Uterus (tissue), 4 donors: ENCODE results near the gene RNU4-1. TPM values are rescaled to one million over a fixed set of nuclear protein-coding genes. Genes with fewer than 3 reads are reported as not detected.

ENCODE experiments used
- DNase-seq, 2 donors: peaks; one replicate each; pipeline ENCODE4 v3.0.0-alpha.2; 2019 to 2020
- H3K27ac ChIP-seq, 2 donors: fragments of 200-600 bp; sonication (generic); 1 replicate in 1 of 2; 2 replicates in 1 of 2; pipeline ENCODE4 v1.5.1; 2016 to 2018
- H3K27me3 ChIP-seq, 2 donors: fragments of 200-600 bp; sonication (generic); one replicate each; pipeline ENCODE4 v1.5.1; 2018 to 2019; ENCODE audit warnings: control low read depth in 1 of 2
- H3K36me3 ChIP-seq, 2 donors: fragments of 200-600 bp; sonication (generic); one replicate each; pipeline ENCODE4 v1.5.1; 2019; ENCODE audit warnings: control low read depth in 1 of 2
- H3K4me1 ChIP-seq, 2 donors: fragments of 200-600 bp; sonication (generic); one replicate each; pipeline ENCODE4 v1.5.1; 2018 to 2019; ENCODE audit warnings: control low read depth in 1 of 2
- H3K4me3 ChIP-seq, 2 donors: fragments of 200-600 bp; sonication (generic); 1 replicate in 1 of 2; 2 replicates in 1 of 2; pipeline ENCODE4 v1.5.1; 2018 to 2019; ENCODE audit warnings: mild to moderate bottlenecking in 1 of 2
- H3K9me3 ChIP-seq, 2 donors: fragments of 200-600 bp; sonication (generic); one replicate each; pipeline ENCODE4 v1.5.1; 2019; ENCODE audit warnings: control low read depth in 1 of 2
- POLR2A ChIP-seq, 2 donors: fragments of 450-650 bp; IDR thresholded peaks; one replicate each; pipeline ENCODE4 v1.6.1; 2016; ENCODE audit warnings: antibody characterized with exemption in 2 of 2, mild to moderate bottlenecking in 1 of 2, moderate library complexity in 1 of 2
- intact Hi-C: fragments of 100-400 bp; cut with DNase I; formaldehyde crosslinking; loops from one replicate; pipeline ENCODE4 v1.15.1; 2023; ENCODE audit warnings: low total_unique reads
- total RNA-seq, 4 donors: library from RNA; depleted of rRNA in 3 of 4; stranded (reverse); fragments of >200 nt in 3 of 4; gene quantifications; one replicate each; pipeline versions ENCODE4 v1.1.0 to v1.2.4, GENCODE V29; 2014 to 2023
- TF ChIP-seq, protein P1 (sequence below), 4 experiments: fragments of 200-600 bp in 2 of 4; fragments of 450-650 bp in 2 of 4; sonication (generic) in 2 of 4; IDR thresholded peaks; one replicate each; pipeline ENCODE4 v1.5.1; 2016 to 2019; ENCODE audit warnings: antibody characterized with exemption in 4 of 4, mild to moderate bottlenecking in 2 of 4, moderate library complexity in 1 of 4
- donor health status: DM: yes; HTN: yes; CAD: no.

RNU4-1 gene
- total RNA-seq, 4 donors from 2014 or later = under 0.01 to 2,308 (median under 0.01) TPM

DNA sequence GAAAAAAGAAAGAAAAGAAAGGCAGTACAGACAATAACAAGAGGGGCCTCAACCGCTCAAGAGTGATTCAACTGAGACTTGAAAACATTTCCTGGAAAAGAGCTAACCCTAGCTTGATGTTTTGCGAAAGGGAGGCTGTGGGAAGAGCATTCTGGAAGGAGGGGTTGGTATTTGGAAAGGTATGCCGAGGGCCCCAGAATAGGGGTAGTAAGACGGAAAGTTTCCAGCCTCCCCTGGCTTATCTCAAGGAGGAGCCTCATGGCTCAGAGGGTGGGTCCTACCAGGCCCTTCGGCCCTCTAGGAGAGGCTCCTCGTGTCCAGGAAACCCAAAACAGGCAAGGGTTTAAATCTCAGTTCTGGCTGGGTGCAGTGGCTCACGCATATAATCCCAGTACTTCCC lies 9.7 kb downstream of the RNU4-1 start:
- H3K9me3 ChIP-seq = no peaks in the 10 kb centered on the region
- H3K27ac ChIP-seq = no peak overlapping the region
- TF ChIP-seq, protein P1, sequence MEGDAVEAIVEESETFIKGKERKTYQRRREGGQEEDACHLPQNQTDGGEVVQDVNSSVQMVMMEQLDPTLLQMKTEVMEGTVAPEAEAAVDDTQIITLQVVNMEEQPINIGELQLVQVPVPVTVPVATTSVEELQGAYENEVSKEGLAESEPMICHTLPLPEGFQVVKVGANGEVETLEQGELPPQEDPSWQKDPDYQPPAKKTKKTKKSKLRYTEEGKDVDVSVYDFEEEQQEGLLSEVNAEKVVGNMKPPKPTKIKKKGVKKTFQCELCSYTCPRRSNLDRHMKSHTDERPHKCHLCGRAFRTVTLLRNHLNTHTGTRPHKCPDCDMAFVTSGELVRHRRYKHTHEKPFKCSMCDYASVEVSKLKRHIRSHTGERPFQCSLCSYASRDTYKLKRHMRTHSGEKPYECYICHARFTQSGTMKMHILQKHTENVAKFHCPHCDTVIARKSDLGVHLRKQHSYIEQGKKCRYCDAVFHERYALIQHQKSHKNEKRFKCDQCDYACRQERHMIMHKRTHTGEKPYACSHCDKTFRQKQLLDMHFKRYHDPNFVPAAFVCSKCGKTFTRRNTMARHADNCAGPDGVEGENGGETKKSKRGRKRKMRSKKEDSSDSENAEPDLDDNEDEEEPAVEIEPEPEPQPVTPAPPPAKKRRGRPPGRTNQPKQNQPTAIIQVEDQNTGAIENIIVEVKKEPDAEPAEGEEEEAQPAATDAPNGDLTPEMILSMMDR (IDR thresholded peaks at IDR 0.05) = no peak
- no peak for TF ChIP-seq POLR2A (IDR thresholded peaks at IDR 0.05)
- no peak overlapping the region for H3K4me3 ChIP-seq
- intact Hi-C loops = no loop called here
- no peaks in the 10 kb centered on the region for H3K27me3 ChIP-seq
- H3K4me1 ChIP-seq = no peaks in the 10 kb centered on the region
- DNase-seq = no peak
- no peaks in the 10 kb centered on the region for H3K36me3 ChIP-seq

DNA sequence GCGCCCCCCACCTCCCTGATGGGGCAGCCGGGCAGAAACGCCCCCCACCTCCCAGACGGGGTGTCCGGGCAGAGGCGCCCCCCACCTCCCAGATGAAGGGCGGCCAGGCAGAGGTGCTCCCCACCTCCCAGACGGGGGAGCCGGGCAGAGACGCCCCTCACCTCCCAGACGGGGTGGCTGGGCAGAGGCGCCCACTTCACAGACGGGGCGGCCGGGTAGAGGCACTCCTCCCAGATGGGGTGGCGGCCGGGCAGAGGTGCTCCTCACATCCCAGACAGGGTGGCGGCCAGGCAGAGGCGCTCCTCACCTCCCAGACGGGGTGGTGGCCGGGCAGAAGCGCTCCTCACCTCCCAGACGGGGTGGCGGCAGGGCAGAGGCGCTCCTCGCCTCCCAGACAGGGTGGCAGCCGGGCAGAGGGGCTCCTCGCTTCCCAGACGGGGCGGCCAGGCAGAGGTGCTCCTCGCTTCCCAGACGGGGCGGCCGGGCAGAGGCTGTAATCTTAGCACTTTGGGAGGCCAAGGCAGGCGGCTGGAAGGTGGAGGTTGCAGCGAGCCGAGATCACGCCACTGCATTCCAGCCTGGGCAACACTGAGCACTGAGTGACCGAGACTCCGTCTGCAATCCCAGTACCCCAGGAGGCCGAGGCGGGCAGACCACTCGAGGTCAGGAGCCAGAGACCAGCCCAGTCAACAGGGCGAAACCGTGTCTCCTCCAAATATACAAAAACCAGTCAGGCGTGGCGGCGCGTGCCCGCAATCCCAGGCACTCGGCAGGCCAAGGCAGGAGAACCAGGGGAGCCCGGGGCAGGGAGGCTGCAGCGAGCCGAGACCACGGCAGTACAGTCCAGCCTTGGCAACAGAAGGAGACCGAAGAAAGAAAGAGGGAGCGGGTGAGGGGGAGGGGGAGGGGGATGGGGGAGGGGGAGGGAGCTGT lies 14.6 kb downstream of the RNU4-1 start:
- Histone ChIP-seq H3K9me3 (no peaks in the 10 kb centered on the region), H3K27ac (no peak overlapping the region), H3K36me3 (no peaks in the 10 kb centered on the region), H3K4me1 (no peaks in the 10 kb centered on the region), H3K4me3 (no peak overlapping the region), H3K27me3 (no peaks in the 10 kb centered on the region)
- DNase-seq = no peak
- intact Hi-C loops = no loop called here
- TF ChIP-seq, protein P1 (IDR thresholded peaks at IDR 0.05) = no peak
- no peak for TF ChIP-seq POLR2A (IDR thresholded peaks at IDR 0.05)

DNA sequence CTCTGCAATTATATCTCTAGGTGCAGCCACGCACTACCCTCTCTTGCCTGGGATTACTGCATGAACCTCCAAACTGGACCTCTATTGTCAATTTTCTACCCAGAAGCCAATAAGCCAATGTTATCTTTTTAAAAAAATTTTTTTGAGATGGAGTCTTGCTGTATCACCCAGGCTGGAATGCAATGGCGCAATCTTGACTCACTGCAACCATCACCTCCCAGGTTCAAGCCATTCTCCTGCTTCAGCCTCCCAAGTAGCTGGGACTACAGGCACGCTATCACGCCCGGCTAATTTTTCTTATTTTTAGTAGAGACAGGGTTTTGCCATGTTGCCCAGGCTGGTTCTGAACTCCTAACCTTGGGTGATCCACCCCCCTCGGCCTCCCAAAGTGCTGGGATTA lies 16.3 kb downstream of the RNU4-1 start:
- intact Hi-C loops = no loop called here
- Histone ChIP-seq H3K9me3 (no peaks in the 10 kb centered on the region), H3K27ac (no peak overlapping the region), H3K4me3 (no peak overlapping the region), H3K4me1 (no peaks in the 10 kb centered on the region), H3K27me3 (no peaks in the 10 kb centered on the region), H3K36me3 (no peaks in the 10 kb centered on the region)
- no peak for DNase-seq
- TF ChIP-seq, protein P1 (IDR thresholded peaks at IDR 0.05) = no peak
- no peak for TF ChIP-seq POLR2A (IDR thresholded peaks at IDR 0.05)

DNA sequence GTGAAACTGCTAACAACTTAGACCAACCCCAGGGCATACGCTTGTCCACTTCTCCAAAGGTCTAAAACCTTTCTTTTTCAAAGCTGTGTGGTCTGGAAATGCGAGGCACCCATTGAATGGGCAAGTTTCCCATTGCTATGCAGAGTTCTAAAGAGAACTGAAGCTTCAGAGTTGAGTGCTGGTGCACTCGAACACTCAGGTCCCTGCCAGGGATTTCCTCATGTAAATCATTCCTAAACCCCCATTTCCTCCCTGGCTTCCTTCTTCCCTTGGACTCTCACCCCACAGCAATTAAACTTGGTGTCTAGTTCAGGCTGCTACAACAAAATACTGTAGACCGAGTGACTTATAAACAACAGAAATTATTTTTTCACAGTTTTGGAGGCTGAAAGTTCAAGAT lies 25.3 kb downstream of the RNU4-1 start:
- no peak overlapping the region for H3K27ac ChIP-seq
- TF ChIP-seq POLR2A (IDR thresholded peaks at IDR 0.05) = no peak
- TF ChIP-seq, protein P1 (IDR thresholded peaks at IDR 0.05) = no peak
- intact Hi-C loops = no loop called here

DNA sequence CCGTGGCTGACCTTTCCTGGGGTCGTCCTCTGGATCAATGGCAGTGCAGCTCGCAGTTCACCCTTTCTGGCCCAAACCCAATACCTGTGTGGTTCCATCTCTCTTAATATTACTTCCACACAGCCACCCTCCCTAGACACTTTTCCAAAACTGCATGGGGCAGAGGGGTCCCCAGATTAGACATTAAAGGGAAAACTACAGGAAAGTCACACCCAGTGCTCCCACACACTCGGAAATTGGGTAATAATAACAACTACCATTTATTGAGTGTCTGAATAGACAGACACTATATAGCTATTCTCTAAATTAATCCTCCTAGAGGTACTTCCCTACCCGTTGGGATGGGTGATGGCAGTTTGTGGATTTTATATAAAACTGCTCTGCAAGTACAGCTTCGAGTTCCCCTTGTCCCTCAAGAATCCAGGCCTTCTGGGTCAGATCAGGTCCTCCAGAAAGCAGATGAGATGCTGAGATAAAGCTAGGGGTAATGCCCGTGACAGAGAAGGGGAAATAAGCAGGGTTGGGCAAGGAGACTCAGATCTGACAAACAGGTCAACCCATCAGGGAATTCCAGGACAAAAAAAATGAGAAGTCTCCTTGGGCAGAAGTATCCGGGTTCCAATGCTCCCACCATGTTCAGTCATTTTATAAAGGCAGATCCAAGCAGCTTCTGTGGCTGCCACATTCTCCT lies 26.7 kb downstream of the RNU4-1 start:
- intact Hi-C loops = no loop called here
- Histone ChIP-seq H3K27me3 (no peaks in the 10 kb centered on the region), H3K4me3 (no peak overlapping the region), H3K4me1 (no peaks in the 10 kb centered on the region), H3K27ac (peak overlapping the region; percentile 3 to 29), H3K36me3 (no peaks in the 10 kb centered on the region), H3K9me3 (no peaks in the 10 kb centered on the region)
- no peak for DNase-seq
- no peak for TF ChIP-seq POLR2A (IDR thresholded peaks at IDR 0.05)
- TF ChIP-seq, protein P1 (IDR thresholded peaks at IDR 0.05) = no peak

More for the DNA sequence above, 25.3 kb downstream of the RNU4-1 start:
- H3K4me1 ChIP-seq = no peaks in the 10 kb centered on the region
- H3K4me3 ChIP-seq = no peak overlapping the region
- DNase-seq = no peak
- no peaks in the 10 kb centered on the region for H3K9me3 ChIP-seq
- no peaks in the 10 kb centered on the region for H3K27me3 ChIP-seq
- no peaks in the 10 kb centered on the region for H3K36me3 ChIP-seq
